NCI-H2029 treated with DMSO at 0.1 percent for 48 hours (cell line): Measurements from ENCODE around the gene TSTD1.
A peak's percentile ranks its signal among the peaks of the same experiment; 100 is the strongest.
"Not testable (repeated sequence)": the region's sequence is repeated elsewhere in the genome, so short reads cannot be mapped to it uniquely, and the experiment has no call there.

Source experiments
- DNase-seq: peaks from one replicate; lab custom pipeline; 2025; lab: John Stamatoyannopoulos, UW

The TSTD1 gene

GRCh38 chr1:161069241-161069640 is 30.5 kb upstream of the TSTD1 start:
- DNase-seq, result no peak

- DNase-seq, result no peak
Observed at GRCh38 chr1:161068306-161069234, 29.8 kb upstream of the TSTD1 start.

- no peak for DNase-seq
Observed at GRCh38 chr1:161066694-161067093, 27.9 kb upstream of the TSTD1 start.

- DNase-seq, result not testable (repeated sequence)
Observed at GRCh38 chr1:161065681-161066080, 26.9 kb upstream of the TSTD1 start.

GRCh38 chr1:161063936-161064335 is 25.2 kb upstream of the TSTD1 start:
- DNase-seq, result not testable (repeated sequence)

- DNase-seq, result no peak
Observed at GRCh38 chr1:161061419-161061818, 22.7 kb upstream of the TSTD1 start.

- DNase-seq, result no peak
Observed at GRCh38 chr1:161059293-161059692, 20.5 kb upstream of the TSTD1 start.

- no peak for DNase-seq
Observed at GRCh38 chr1:161054805-161055204, 16.0 kb upstream of the TSTD1 start.

GRCh38 chr1:161054232-161054631 is 15.5 kb upstream of the TSTD1 start:
- no peak for DNase-seq

- no peak for DNase-seq
Observed at GRCh38 chr1:161052899-161053298, 14.1 kb upstream of the TSTD1 start.

- DNase-seq, result no peak
Observed at GRCh38 chr1:161051219-161051618, 12.5 kb upstream of the TSTD1 start.

GRCh38 chr1:161048949-161049722 is 10.4 kb upstream of the TSTD1 start:
- no peak for DNase-seq

GRCh38 chr1:161047436-161048420 is 9.0 kb upstream of the TSTD1 start:
- DNase-seq, result no peak

GRCh38 chr1:161046605-161047228 is 8.0 kb upstream of the TSTD1 start:
- DNase-seq, result no peak

- peak; percentile 92 for DNase-seq
Observed at GRCh38 chr1:161045736-161046604, 7.2 kb upstream of the TSTD1 start, which contains the start of gene USF1. Gene USF1 (minus strand): TSS chr1:161045977. CDS start chr1:161043275, 2,702 bp downstream.

- DNase-seq, result peak; percentile 27
Observed at GRCh38 chr1:161044908-161045735, 6.4 kb upstream of the TSTD1 start.

GRCh38 chr1:161044535-161044907 is 5.8 kb upstream of the TSTD1 start:
- DNase-seq, result no peak

- DNase-seq, result no peak
Observed at GRCh38 chr1:161039546-161039945, 782 bp upstream of the TSTD1 start.

- DNase-seq, result no peak
Observed at GRCh38 chr1:161039154-161039545, 386 bp upstream of the TSTD1 start.
